Activated naive CD4-positive, alpha-beta T cell treated with anti-CD3 and anti-CD28 coated beads, Interleukin-2, amount 50 U/mL, for 72 hours (primary cell): ENCODE measurements around the gene RAB34. TPM values are rescaled to one million over a fixed set of nuclear protein-coding genes. Genes with fewer than 3 reads are reported as not detected.
A peak's percentile ranks its signal among the peaks of the same experiment; 100 is the strongest.
"Not testable (repeated sequence)": the region's sequence is repeated elsewhere in the genome, so short reads cannot be mapped to it uniquely, and the experiment has no call there.

Experiments
- ATAC-seq, 2 donors: fragments of 150-1000 bp; cut with Tn5 transposase; 2 replicates each; pipeline ENCODE4 v1.10.0; 2021; ENCODE audit warnings: mild to moderate bottlenecking in 2 of 2, moderate library complexity in 2 of 2
- DNase-seq, 2 donors: peaks; one replicate each; pipeline ENCODE4 v3.0.0; 2021 to 2022; ENCODE audit warnings: low spot score in 2 of 2
- H3K27ac Mint-ChIP-seq, 2 donors: one replicate each; pipeline ENCODE4 v1.8.0; 2022; ENCODE audit warnings: mild to moderate bottlenecking in 2 of 2, mixed read lengths in 2 of 2
- H3K36me3 Mint-ChIP-seq, 2 donors: one replicate each; pipeline ENCODE4 v1.8.0; 2022; ENCODE audit warnings: mixed read lengths in 2 of 2
- H3K9me3 Mint-ChIP-seq, 2 donors: one replicate each; pipeline ENCODE4 v1.8.0; 2022; ENCODE audit warnings: mixed read lengths in 2 of 2
- total RNA-seq, 2 donors: library from RNA; stranded (reverse); gene quantifications; one replicate each; pipeline ENCODE4 v1.2.3, GENCODE V29; 2022

The RAB34 gene
- total RNA-seq, 2 donors from 2014 or later: 20.5 to 46.4 TPM

- peak overlapping the region; percentile 33 to 68 for H3K27ac Mint-ChIP-seq
- ATAC-seq (no peak), DNase-seq (no peak)
- peaks cover 0 to 34% of the 10 kb centered on the region in 2 donors for H3K36me3 Mint-ChIP-seq
- no peaks in the 10 kb centered on the region for H3K9me3 Mint-ChIP-seq
Observed at GRCh38 chr17:28737770-28738679, 20.4 kb upstream of the RAB34 start.

GRCh38 chr17:28737316-28737715 lies 19.6 kb upstream of the RAB34 start:
- H3K9me3 Mint-ChIP-seq: no peaks in the 10 kb centered on the region
- peaks cover 0 to 34% of the 10 kb centered on the region in 2 donors for H3K36me3 Mint-ChIP-seq
- H3K27ac Mint-ChIP-seq: no peak overlapping the region
- no peak for ATAC-seq
- DNase-seq: no peak

DNA sequence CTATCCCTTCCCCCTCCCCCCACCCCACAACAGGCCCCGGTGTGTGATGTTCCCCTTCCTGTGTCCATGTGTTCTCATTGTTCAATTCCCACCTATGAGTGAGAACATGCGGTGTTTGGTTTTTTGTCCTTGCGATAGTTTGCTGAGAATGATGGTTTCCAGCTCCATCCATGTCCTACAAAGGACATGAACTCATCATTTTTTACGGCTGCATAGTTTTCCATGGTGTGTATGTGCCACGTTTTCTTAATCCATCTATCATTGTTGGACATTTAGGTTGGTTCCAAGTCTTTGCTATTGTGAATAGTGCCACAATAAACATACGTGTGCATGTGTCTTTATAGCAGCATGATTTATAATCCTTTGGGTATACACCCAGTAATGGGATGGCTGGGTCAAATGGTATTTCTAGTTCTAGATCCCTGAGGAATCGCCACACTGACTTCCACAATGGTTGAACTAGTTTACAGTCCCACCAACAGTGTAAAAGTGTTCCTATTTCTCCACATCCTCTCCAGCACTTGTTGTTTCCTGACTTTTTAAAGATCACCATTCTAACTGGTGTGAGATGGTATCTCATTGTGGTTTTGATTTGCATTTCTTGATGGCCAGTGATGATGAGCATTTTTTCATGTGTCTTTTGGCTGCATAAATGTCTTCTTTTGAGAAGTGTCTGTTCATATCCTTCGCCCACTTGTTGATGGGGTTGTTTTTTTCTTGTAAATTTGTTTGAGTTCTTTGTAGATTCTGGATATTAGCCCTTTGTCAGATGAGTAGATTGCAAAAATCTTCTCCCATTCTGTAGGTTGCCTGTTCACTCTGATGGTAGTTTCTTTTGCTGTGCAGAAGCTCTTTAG lies 18.5 kb upstream of the RAB34 start:
- H3K27ac Mint-ChIP-seq, DNase-seq, ATAC-seq, H3K9me3 Mint-ChIP-seq: not testable (repeated sequence)
- H3K36me3 Mint-ChIP-seq: peaks cover 0 to 34% of the 10 kb centered on the region in 2 donors

DNA sequence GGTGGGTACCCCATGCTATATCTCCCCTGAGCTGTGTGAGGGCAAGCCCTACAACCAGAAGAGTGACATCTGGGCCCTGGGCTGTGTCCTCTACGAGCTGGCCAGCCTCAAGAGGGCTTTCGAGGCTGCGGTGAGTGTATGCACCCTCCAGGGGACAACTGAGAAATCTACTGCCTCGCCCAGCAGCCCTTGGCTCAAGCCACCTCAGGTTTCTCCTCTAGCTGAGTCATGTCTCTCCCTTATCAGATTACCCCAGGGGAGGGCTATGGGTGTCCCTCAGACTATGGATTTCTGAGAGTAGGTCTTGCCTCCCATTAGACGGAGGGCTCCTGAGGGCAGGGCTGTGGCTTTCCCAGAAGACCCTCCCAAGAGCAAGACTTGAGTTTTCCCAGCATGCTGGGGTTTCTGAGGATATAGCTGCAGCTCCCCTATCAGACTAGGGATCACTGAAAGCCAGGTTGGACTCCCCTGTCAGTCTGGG lies 17.6 kb upstream of the RAB34 start:
- Mint-ChIP-seq H3K9me3 (no peaks in the 10 kb centered on the region), H3K36me3 (peaks cover 0 to 29% of the 10 kb centered on the region in 2 donors), H3K27ac (no peak overlapping the region)
- DNase-seq: no peak
- ATAC-seq: peak in 1 of 2 donors; percentile 30

- no peak overlapping the region for H3K27ac Mint-ChIP-seq
- ATAC-seq (no peak), DNase-seq (no peak)
- H3K36me3 Mint-ChIP-seq: peaks cover 0 to 25% of the 10 kb centered on the region in 2 donors
- H3K9me3 Mint-ChIP-seq: no peaks in the 10 kb centered on the region
Observed at GRCh38 chr17:28734712-28735241, 17.1 kb upstream of the RAB34 start.

- Mint-ChIP-seq H3K9me3 (no peaks in the 10 kb centered on the region), H3K36me3 (peaks cover 0 to 11% of the 10 kb centered on the region in 2 donors), H3K27ac (no peak overlapping the region)
- DNase-seq: no peak
- no peak for ATAC-seq
Observed at GRCh38 chr17:28733346-28733745, 15.7 kb upstream of the RAB34 start.

DNA sequence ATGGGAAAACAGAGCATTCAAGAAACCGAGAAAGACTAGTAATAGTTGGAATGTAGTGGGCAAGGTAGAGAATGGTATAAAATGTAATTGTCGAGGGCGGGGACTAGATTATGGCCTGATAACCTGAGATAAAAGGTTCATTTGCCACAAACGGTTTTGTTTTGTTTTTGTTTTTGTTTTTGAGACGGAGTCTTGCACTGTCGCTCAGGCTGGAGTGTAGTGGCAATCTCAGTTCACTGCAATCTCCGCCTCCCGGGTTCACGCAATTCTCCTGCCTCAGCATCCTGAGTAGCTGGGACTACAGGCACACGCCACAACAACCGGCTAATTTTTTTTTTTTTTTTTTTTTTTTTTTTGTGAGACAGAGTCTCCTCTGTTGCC lies 12.3 kb upstream of the RAB34 start:
- ATAC-seq (no peak), DNase-seq (no peak)
- no peaks in the 10 kb centered on the region for H3K9me3 Mint-ChIP-seq

DNA sequence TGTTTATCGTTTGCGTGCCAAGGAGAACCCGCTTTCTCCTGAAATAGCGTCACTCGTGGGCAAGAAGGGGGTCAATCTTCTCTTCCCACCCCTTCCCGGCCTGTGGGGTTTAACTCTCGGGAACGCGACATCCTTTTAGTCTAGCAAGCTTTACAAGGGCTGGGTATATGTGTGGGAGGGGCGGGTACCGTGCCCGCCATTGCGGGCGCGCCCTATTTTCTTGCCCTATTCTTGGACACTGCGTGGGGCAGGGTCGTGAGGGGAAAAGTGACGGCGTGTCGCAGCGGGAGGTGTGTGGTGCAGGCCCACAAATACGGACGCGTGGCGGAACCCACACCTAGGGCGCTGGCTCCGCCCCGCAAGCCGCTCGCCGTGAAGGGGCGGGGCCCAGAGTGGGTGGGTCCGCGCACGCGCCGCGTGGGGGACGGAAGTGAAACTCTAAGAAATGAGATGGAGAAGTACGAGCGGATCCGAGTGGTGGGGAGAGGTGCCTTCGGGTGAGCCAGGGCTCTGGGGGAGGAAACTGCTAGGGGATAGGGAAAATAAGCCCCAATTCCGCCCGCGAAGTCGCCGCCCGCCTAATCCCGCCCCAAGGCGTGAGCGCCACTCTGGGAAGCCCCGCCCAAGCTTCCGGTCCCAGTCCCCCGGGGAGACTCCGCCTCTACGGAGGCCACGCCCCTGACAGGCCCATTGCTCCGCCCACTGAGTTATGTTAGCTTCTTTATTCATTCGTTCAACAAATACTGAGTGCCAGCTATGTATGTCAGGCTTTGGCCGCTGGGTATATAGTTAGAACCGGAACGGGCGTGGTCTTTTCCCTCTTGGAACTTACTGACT lies 10.9 kb upstream of the RAB34 start, which contains the start of gene NEK8:
TSS of gene NEK8 (plus strand) at position 425 of the 837 bp plus-strand sequence. CDS start at position 451, 26 bp downstream.
- Mint-ChIP-seq H3K36me3 (peaks cover 15 to 23% of the 10 kb centered on the region in 2 donors), H3K9me3 (no peaks in the 10 kb centered on the region), H3K27ac (peak within 1 kb of the TSS; percentile 98 to 100)
- ATAC-seq (peak; percentile 43 to 57), DNase-seq (peak; percentile 96 to 99)

More for the DNA sequence above, 12.3 kb upstream of the RAB34 start:
- Mint-ChIP-seq H3K27ac (peak overlapping the region in 1 of 2 donors; percentile 100), H3K36me3 (peaks cover 6 to 9% of the 10 kb centered on the region in 2 donors)

DNA sequence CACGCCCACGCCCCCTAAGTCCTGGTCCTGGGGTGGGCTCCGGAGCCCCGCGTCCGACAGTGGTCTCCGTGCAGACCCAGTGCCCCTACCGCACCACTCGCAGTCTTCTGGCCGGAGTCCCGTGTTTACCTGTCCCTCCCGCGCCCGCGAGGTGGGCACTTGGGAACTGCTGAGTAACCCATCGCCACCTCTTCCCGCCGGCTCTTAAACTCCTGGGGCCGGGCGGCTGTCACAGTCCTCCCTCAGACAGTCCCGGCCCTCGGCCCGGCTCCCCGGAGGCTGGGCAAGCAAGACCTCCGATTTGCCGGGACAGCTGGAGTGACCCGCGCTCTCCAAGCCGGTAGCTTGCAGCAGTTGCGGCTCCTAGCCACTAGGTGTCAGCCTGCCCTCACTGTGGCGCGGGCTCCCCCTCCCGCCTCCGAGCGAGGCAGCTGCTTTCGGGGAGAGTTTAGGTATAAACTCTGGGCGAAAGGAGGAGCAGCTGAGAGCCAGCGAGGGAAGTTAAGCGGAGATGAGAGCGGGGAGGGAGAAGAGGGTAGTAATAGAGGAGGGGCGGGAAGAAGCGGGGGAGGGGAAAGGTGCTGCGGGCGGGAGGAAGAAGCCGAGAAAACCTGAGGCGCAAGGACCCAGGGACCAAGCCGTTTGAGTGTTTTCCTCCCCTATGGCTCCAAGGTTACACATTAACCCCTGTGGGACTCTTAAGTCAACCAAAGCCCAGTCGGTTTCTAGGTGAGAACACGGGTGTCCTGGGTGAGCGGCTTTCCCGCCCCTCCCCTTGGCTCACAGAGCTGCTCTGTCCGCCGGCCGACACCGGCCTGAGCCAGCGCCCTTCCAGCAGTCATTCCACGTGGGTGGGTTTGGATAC lies 9.2 kb upstream of the RAB34 start:
- ATAC-seq (peak; percentile 33 to 42), DNase-seq (peak; percentile 95 to 97)
- peaks cover 25 to 36% of the 10 kb centered on the region in 2 donors for H3K36me3 Mint-ChIP-seq
- H3K9me3 Mint-ChIP-seq: no peaks in the 10 kb centered on the region
- peak overlapping the region; percentile 98 to 100 for H3K27ac Mint-ChIP-seq

- DNase-seq: peak; percentile 83 to 86
- peaks cover 31 to 42% of the 10 kb centered on the region in 2 donors for H3K36me3 Mint-ChIP-seq
Observed at GRCh38 chr17:28726226-28726626, 8.6 kb upstream of the RAB34 start, which contains the start of gene TLCD1. Gene TLCD1 (minus strand): TSS chr17:28726233. CDS start chr17:28726097, 136 bp downstream.

GRCh38 chr17:28725660-28726225 lies 8.1 kb upstream of the RAB34 start:
- Mint-ChIP-seq H3K36me3 (peaks cover 35 to 47% of the 10 kb centered on the region in 2 donors), H3K9me3 (no peaks in the 10 kb centered on the region), H3K27ac (peak overlapping the region; percentile 93 to 100)
- DNase-seq (peak; percentile 63 to 79), ATAC-seq (peak in 1 of 2 donors; percentile 2)

More at GRCh38 chr17:28726226-28726626, 8.6 kb upstream of the RAB34 start, which contains the start of gene TLCD1:
- Mint-ChIP-seq H3K9me3 (no peaks in the 10 kb centered on the region), H3K27ac (peak within 1 kb of the TSS; percentile 98 to 100)
- peak; percentile 28 to 51 for ATAC-seq

DNA sequence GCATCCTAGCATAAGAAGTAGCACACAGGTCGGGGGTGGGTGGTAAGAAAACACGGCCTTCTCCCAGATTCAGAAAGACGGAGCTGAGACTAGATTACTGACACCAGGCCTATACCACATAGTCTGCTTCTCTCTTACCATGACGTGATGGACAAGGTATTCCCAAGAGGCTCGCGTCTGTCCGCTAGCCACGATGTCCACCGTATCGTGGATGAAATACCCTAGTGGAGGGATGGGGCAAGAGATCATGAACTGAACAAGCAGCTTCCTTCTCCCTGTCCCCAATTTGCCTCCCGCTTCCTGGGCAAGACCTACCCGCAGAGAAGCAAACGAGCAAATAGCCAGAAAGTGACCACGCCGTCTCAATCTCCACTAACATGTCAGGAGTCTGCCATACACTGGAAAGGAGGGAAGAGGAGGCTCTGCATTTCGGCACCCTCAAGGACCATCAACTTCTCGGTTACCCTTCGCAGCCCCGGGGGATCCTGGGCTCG lies 7.5 kb upstream of the RAB34 start:
- Mint-ChIP-seq H3K9me3 (no peaks in the 10 kb centered on the region), H3K36me3 (peaks cover 41 to 52% of the 10 kb centered on the region in 2 donors), H3K27ac (peak overlapping the region; percentile 93 to 100)
- no peak for ATAC-seq
- peak in 1 of 2 donors; percentile 39 for DNase-seq

GRCh38 chr17:28724500-28725165 lies 7.0 kb upstream of the RAB34 start:
- Mint-ChIP-seq H3K36me3 (peaks cover 47 to 58% of the 10 kb centered on the region in 2 donors), H3K9me3 (no peaks in the 10 kb centered on the region), H3K27ac (peak overlapping the region; percentile 93 to 100)
- DNase-seq (no peak), ATAC-seq (no peak)
